ENCODE measurements around the gene APBA2.

- TF ChIP-seq CTCF (IDR thresholded peaks at IDR 0.05) (no peak), POLR2AphosphoS5 (IDR thresholded peaks at IDR 0.05; ENCODE audit: low read depth, low read length) (no peak), REST (IDR thresholded peaks at IDR 0.05; ENCODE audit: insufficient read depth in 1 of 2, low read depth in 2 of 2, low read length in 1 of 2) (no peak), TCF7L2 (IDR thresholded peaks at IDR 0.05; ENCODE audit: low read depth, low read length) (no peak), SIN3A (IDR thresholded peaks at IDR 0.05; ENCODE audit: borderline replicate concordance, insufficient read depth, low read depth, low read length) (no peak)
Observed at GRCh38 chr15:28918141-28918983, 32.6 kb downstream of the APBA2 start.
